ENCODE measurements around the gene ARHGDIA. TPM values are rescaled to one million over a fixed set of nuclear protein-coding genes. Genes with fewer than 3 reads are reported as not detected.

ARHGDIA gene
- total RNA-seq, 2 experiments from 2014 or later, result 265 to 715 TPM

DNA sequence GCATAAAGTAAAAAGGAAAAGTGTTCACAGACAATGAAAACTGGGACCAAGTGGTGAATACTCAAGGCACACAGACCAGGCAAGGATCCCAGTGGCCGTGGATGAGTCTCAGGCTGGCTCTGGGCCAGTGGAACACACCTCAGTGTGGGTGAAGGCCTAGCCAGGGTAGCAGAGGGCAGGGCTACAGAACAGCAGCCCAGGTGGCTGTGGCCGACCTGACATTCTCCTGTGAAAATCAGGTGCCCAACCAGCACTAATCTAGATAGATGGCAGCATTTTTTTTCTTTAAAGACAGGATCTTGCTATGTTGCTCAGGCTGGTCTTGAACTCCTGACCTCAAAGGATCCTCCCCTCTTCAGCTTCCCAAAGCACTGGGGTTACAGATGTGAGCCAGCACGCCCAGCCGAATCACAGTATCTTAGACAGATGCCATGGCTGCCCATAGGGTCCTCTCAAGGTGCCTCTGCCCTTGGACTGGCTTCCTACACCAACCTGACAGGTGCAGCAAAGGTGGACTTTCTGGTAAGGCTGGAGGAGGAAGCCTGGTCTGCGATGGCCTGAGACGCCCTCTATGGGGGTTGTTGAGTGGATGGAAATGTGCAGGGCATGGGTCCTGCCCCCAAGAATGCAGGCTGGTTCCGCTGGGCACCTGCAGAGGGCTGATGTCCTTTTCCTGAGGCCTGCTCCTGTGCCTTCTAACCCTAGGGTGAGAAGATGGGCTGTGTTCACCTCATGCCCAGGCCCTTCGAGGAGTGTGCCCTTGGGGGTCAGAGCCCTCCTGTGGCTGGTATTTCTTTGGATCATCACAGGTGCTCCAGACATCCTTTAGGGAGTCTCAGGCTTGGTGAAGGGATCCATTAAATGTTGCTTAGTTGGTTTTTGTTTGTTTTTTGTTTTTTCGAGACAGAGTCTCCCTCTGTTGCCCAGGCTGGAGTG lies 7.0 kb downstream of the ARHGDIA start:
- ChIA-PET POLR2A (interaction anchor here (0.8 kb wide), 1 partner anchor 153 kb away, joined by 5 read pairs; no protein-coding TSS in a partner anchor), CTCF (ENCODE audit: unreplicated experiment) (no interaction called here)
- no TSS peak for BruUV-seq (replicated peaks)
- no peak overlapping the region for H3K4me3 ChIP-seq (ENCODE audit: low read depth, low read length, poor library complexity, severe bottlenecking)
- H3K79me2 ChIP-seq (ENCODE audit: insufficient read depth, low read depth, low read length), result peaks cover 42% of the 10 kb centered on the region
- no peak overlapping the region for H2AFZ ChIP-seq (ENCODE audit: low read length)
- H3K9me2 ChIP-seq (ENCODE audit: insufficient read depth, low read length), result no peaks in the 10 kb centered on the region
- H3K4me2 ChIP-seq (ENCODE audit: low read length), result peak overlapping the region; percentile 85
- peaks cover 14% of the 10 kb centered on the region; the same call in 1 of the 2 replicates for H4K20me1 ChIP-seq (ENCODE audit: insufficient read depth, low read length)
- H3K27ac ChIP-seq (ENCODE audit: low read depth, low read length, poor library complexity, severe bottlenecking), result no peak overlapping the region
- H3K36me3 ChIP-seq (ENCODE audit: insufficient read depth, low read length), result peaks cover 72% of the 10 kb centered on the region
- TF ChIP-seq, protein P1, sequence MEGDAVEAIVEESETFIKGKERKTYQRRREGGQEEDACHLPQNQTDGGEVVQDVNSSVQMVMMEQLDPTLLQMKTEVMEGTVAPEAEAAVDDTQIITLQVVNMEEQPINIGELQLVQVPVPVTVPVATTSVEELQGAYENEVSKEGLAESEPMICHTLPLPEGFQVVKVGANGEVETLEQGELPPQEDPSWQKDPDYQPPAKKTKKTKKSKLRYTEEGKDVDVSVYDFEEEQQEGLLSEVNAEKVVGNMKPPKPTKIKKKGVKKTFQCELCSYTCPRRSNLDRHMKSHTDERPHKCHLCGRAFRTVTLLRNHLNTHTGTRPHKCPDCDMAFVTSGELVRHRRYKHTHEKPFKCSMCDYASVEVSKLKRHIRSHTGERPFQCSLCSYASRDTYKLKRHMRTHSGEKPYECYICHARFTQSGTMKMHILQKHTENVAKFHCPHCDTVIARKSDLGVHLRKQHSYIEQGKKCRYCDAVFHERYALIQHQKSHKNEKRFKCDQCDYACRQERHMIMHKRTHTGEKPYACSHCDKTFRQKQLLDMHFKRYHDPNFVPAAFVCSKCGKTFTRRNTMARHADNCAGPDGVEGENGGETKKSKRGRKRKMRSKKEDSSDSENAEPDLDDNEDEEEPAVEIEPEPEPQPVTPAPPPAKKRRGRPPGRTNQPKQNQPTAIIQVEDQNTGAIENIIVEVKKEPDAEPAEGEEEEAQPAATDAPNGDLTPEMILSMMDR (conservative IDR thresholded peaks at IDR 0.05; ENCODE audit: low read length), result peak; percentile 61
- TF ChIP-seq EZH2phosphoT487 (IDR thresholded peaks at IDR 0.05; ENCODE audit: borderline replicate concordance, low read depth, low read length), result no peak
- H3K4me1 ChIP-seq (ENCODE audit: insufficient read depth, low read length, poor library complexity, severe bottlenecking), result peaks cover 62% of the 10 kb centered on the region
- intact Hi-C loops (cut with micrococcal nuclease; ENCODE audit: unreplicated experiment), result no loop called here
- peak; percentile 47 for DNase-seq (ENCODE audit: low spot score)
- no peaks in the 10 kb centered on the region for H3K9me3 ChIP-seq (ENCODE audit: low read length)

DNA sequence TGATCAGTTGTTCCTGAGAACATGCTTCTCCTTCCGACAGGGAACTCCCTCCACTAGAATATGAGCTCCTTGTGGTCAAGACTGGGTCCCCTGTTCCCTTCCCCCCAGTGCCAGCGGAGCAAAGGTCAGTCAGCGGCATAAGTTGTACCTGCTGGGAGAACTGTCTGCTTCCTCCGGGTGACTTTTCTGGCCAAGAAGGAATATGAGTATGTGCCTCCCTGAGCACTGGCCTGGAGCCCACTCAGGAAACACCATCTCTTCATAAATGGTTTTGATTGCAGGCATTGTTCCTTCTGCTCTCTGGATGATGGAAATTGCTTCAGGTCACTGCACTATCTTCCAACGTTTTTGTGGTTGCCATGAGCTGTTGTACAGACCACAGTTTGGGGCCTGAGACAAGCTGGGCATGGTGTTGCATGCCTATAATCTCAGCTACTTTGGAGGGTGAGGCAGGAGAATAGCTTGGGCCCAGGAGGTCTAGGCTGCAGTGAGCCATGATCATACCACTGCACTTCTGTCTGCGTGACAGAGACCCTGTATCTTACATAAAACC lies 7.9 kb downstream of the ARHGDIA start:
- ChIA-PET CTCF (ENCODE audit: unreplicated experiment) (interaction anchor here (0.5 kb wide), 1 partner anchor 79 kb away, joined by 6 read pairs; no protein-coding TSS in a partner anchor), POLR2A (interaction anchor here (0.8 kb wide), 1 partner anchor 152 kb away, joined by 5 read pairs; no protein-coding TSS in a partner anchor)
- BruUV-seq (replicated peaks), result no TSS peak
- H3K4me2 ChIP-seq (ENCODE audit: low read length), result peak overlapping the region; percentile 85
- H3K9me2 ChIP-seq (ENCODE audit: insufficient read depth, low read length), result no peaks in the 10 kb centered on the region
- peaks cover 19% of the 10 kb centered on the region; the same call in 1 of the 2 replicates for H4K20me1 ChIP-seq (ENCODE audit: insufficient read depth, low read length)
- H3K4me3 ChIP-seq (ENCODE audit: low read depth, low read length, poor library complexity, severe bottlenecking), result peak overlapping the region; percentile 77
- intact Hi-C loops (cut with micrococcal nuclease; ENCODE audit: unreplicated experiment), result no loop called here
- no peak overlapping the region for H3K27ac ChIP-seq (ENCODE audit: low read depth, low read length, poor library complexity, severe bottlenecking)
- TF ChIP-seq EZH2phosphoT487 (IDR thresholded peaks at IDR 0.05; ENCODE audit: borderline replicate concordance, low read depth, low read length), result no peak
- TF ChIP-seq, protein P1 (conservative IDR thresholded peaks at IDR 0.05; ENCODE audit: low read length), result no peak
- H3K79me2 ChIP-seq (ENCODE audit: insufficient read depth, low read depth, low read length), result peaks cover 47% of the 10 kb centered on the region
- DNase-seq (ENCODE audit: low spot score), result no peak
- no peaks in the 10 kb centered on the region for H3K9me3 ChIP-seq (ENCODE audit: low read length)
- no peak overlapping the region for H2AFZ ChIP-seq (ENCODE audit: low read length)
- H3K4me1 ChIP-seq (ENCODE audit: insufficient read depth, low read length, poor library complexity, severe bottlenecking), result peaks cover 62% of the 10 kb centered on the region
- H3K36me3 ChIP-seq (ENCODE audit: insufficient read depth, low read length), result peaks cover 72% of the 10 kb centered on the region
